H1 (cell line): ENCODE results near the gene C2CD3. TPM values are rescaled to one million over a fixed set of nuclear protein-coding genes. Genes with fewer than 3 reads are reported as not detected.

Experiments used
- CTCF ChIA-PET: fragments of 300-600 bp; sonication (Branson Sonifier 250); formaldehyde crosslinking; loops from one replicate; lab custom pipeline; 2021; ENCODE audit not compliant: partially characterized antibody; lab: Charles Lee
- POLR2A ChIA-PET: fragments of 300-600 bp; sonication (Branson Sonifier 250); formaldehyde crosslinking; loops from one replicate; lab custom pipeline; 2021; ENCODE audit warnings: inconsistent platforms; ENCODE audit not compliant: partially characterized antibody; lab: Charles Lee
- DNase-seq, 2 experiments: peaks; one replicate each; pipeline versions ENCODE4 v3.0.0 to v3.0.0-alpha.2; 2010 to 2022; ENCODE audit warnings: low spot score in 2 of 2, low read depth in 1 of 2, mixed read lengths in 1 of 2
- FAIRE-seq: peaks from 2 replicates; lab custom pipeline; 2011; peaks lifted over from hg19 to GRCh38; lab: Jason Lieb, UNC
- H2AFZ ChIP-seq: 2 replicates; pipeline ENCODE4 v1.8.1; 2012; ENCODE audit warnings: low read length, inconsistent platforms
- H2AK5ac ChIP-seq: 2 replicates; pipeline ENCODE4 v1.6.1; 2013; ENCODE audit warnings: low read depth, low read length
- H2BK120ac ChIP-seq: replicated peaks from 2 replicates; pipeline ENCODE3; 2013; ENCODE audit warnings: low read depth, low read length, inconsistent platforms
- H2BK12ac ChIP-seq: 2 replicates; pipeline ENCODE4 v1.6.1; 2013; ENCODE audit warnings: low read depth, low read length
- H2BK15ac ChIP-seq: 2 replicates; pipeline ENCODE4 v1.6.1; 2013; ENCODE audit warnings: low read length
- H2BK20ac ChIP-seq: 2 replicates; pipeline ENCODE4 v1.6.1; 2013; ENCODE audit warnings: low read length
- H2BK5ac ChIP-seq: 2 replicates; pipeline ENCODE4 v1.6.1; 2013; ENCODE audit warnings: low read depth, low read length
- H3K14ac ChIP-seq: 2 replicates; pipeline ENCODE4 v1.6.1; 2013; ENCODE audit warnings: inconsistent platforms; ENCODE audit not compliant: insufficient read length
- H3K18ac ChIP-seq: 2 replicates; pipeline ENCODE4 v1.6.1; 2013; ENCODE audit warnings: low read length; ENCODE audit errors: extremely low read depth
- H3K23ac ChIP-seq: 2 replicates; pipeline ENCODE4 v1.6.1; 2013; ENCODE audit warnings: inconsistent platforms; ENCODE audit not compliant: insufficient read length
- H3K23me2 ChIP-seq: 2 replicates; pipeline ENCODE4 v1.6.1; 2013; ENCODE audit warnings: low read depth, low read length
- H3K27ac ChIP-seq: 2 replicates; pipeline ENCODE4 v1.6.1; 2011; ENCODE audit warnings: low read depth, low read length, inconsistent platforms
- H3K27me3 ChIP-seq, 4 experiments: replicated peaks in 1 of 4; 1 replicate in 1 of 4; 2 replicates in 3 of 4; pipeline versions ENCODE4 v1.6.1 to v1.8.1; 2011 to 2013; ENCODE audit warnings: low read length in 3 of 4, mild to moderate bottlenecking in 3 of 4, inconsistent platforms in 2 of 4, mixed read lengths in 2 of 4, moderate library complexity in 1 of 4; ENCODE audit not compliant: control insufficient read depth in 3 of 4, insufficient read depth in 3 of 4; ENCODE audit errors: extremely low read depth in 1 of 4
- H3K36me3 ChIP-seq, 4 experiments: 2 replicates each; pipeline versions ENCODE4 v1.6.1 to v1.8.1; 2011 to 2013; ENCODE audit warnings: mild to moderate bottlenecking in 4 of 4, low read length in 3 of 4, moderate library complexity in 2 of 4, control low read depth in 1 of 4, inconsistent platforms in 1 of 4; ENCODE audit not compliant: insufficient read depth in 4 of 4, control insufficient read depth in 2 of 4
- H3K4ac ChIP-seq: replicated peaks from 2 replicates; pipeline ENCODE3; 2013; ENCODE audit warnings: low read length, low read depth, mixed read lengths, inconsistent platforms; ENCODE audit not compliant: insufficient read length
- H3K4me1 ChIP-seq, 4 experiments: replicated peaks in 1 of 4; 1 replicate in 1 of 4; 2 replicates in 3 of 4; pipeline versions ENCODE4 v1.6.1 to v1.8.1; 2011 to 2013; ENCODE audit warnings: low read length in 3 of 4, inconsistent platforms in 2 of 4, mixed read lengths in 1 of 4; ENCODE audit not compliant: insufficient read depth in 4 of 4, control insufficient read depth in 3 of 4
- H3K4me2 ChIP-seq, 2 experiments: 2 replicates each; pipeline versions ENCODE4 v1.6.1 to v1.8.1; 2011 to 2013; ENCODE audit warnings: low read depth in 2 of 2, low read length in 2 of 2, control low read depth in 1 of 2, inconsistent platforms in 1 of 2, mild to moderate bottlenecking in 1 of 2; ENCODE audit not compliant: insufficient read depth in 1 of 2
- H3K4me3 ChIP-seq, 4 experiments: fragments of 200-600, 300-600 bp in 1 of 4; sonication (generic), shearing (Covaris generic), sonication (Bioruptor Twin) in 1 of 4; 2 replicates each; pipeline versions ENCODE4 v1.5.1 to v1.8.1; 2011 to 2016; ENCODE audit warnings: low read length in 4 of 4, low read depth in 3 of 4, control low read depth in 2 of 4, inconsistent platforms in 2 of 4, mild to moderate bottlenecking in 2 of 4, mixed read lengths in 1 of 4, moderate library complexity in 1 of 4; ENCODE audit not compliant: insufficient read depth in 2 of 4; ENCODE audit errors: extremely low read depth in 1 of 4
- H3K56ac ChIP-seq: replicated peaks from 2 replicates; pipeline ENCODE3; 2013; ENCODE audit warnings: low read depth, mild to moderate bottlenecking, mixed read lengths, low read length, inconsistent platforms; ENCODE audit not compliant: insufficient read length
- H3K79me1 ChIP-seq: 2 replicates; pipeline ENCODE4 v1.6.1; 2013; ENCODE audit warnings: low read depth, low read length, control low read depth
- H3K79me2 ChIP-seq, 2 experiments: 2 replicates each; pipeline versions ENCODE4 v1.6.1 to v1.8.1; 2012 to 2013; ENCODE audit warnings: low read length in 2 of 2, mild to moderate bottlenecking in 2 of 2, inconsistent platforms in 1 of 2; ENCODE audit not compliant: insufficient read depth in 2 of 2, control insufficient read depth in 1 of 2
- H3K9ac ChIP-seq, 4 experiments: replicated peaks in 1 of 4; 1 replicate in 1 of 4; 2 replicates in 3 of 4; pipeline versions ENCODE4 v1.6.1 to v1.8.1; 2011 to 2013; ENCODE audit warnings: low read depth in 3 of 4, low read length in 3 of 4, control low read depth in 2 of 4, mild to moderate bottlenecking in 2 of 4, moderate library complexity in 2 of 4, inconsistent platforms in 1 of 4; ENCODE audit errors: extremely low read depth in 1 of 4
- H3K9me3 ChIP-seq, 2 experiments: 2 replicates each; pipeline versions ENCODE4 v1.6.1 to v1.8.1; 2012 to 2013; ENCODE audit warnings: mild to moderate bottlenecking in 2 of 2, moderate library complexity in 2 of 2, control low read depth in 1 of 2, inconsistent platforms in 1 of 2, low read depth in 1 of 2, low read length in 1 of 2, mixed read lengths in 1 of 2; ENCODE audit not compliant: insufficient read depth in 2 of 2
- H4K20me1 ChIP-seq, 2 experiments: replicated peaks in 1 of 2; 2 replicates each; pipeline versions ENCODE3 to v1.8.1; 2011 to 2013; ENCODE audit warnings: inconsistent platforms in 2 of 2, low read length in 2 of 2, mild to moderate bottlenecking in 1 of 2; ENCODE audit not compliant: insufficient read depth in 2 of 2, control insufficient read depth in 1 of 2
- H4K5ac ChIP-seq: 2 replicates; pipeline ENCODE4 v1.6.1; 2013; ENCODE audit warnings: low read length, low read depth, mixed read lengths, inconsistent platforms; ENCODE audit not compliant: insufficient read length
- H4K8ac ChIP-seq: 2 replicates; pipeline ENCODE4 v1.8.0; 2013; ENCODE audit warnings: mild to moderate bottlenecking, moderate library complexity, low read length, inconsistent platforms; ENCODE audit not compliant: insufficient read depth; ENCODE audit errors: extremely low read depth
- H4K91ac ChIP-seq: replicated peaks from 2 replicates; pipeline ENCODE3; 2013; ENCODE audit warnings: low read length, mixed read lengths, inconsistent platforms; ENCODE audit not compliant: insufficient read length
- BCL11A ChIP-seq, 2 experiments: IDR thresholded peaks; one replicate each; pipeline ENCODE4 v1.6.1; 2011; ENCODE audit warnings: low read depth in 2 of 2, low read length in 2 of 2, mild to moderate bottlenecking in 2 of 2
- CTCF ChIP-seq, 3 experiments: IDR thresholded peaks; 1 replicate in 2 of 3; 2 replicates in 1 of 3; pipeline versions ENCODE4 v1.5.1 to v1.6.1; 2011; ENCODE audit warnings: low read length in 3 of 3, mild to moderate bottlenecking in 3 of 3, inconsistent platforms in 2 of 3, low read depth in 1 of 3, moderate library complexity in 1 of 3; ENCODE audit not compliant: insufficient read depth in 1 of 3; ENCODE audit errors: control extremely low read depth in 1 of 3
- EGR1 ChIP-seq: IDR thresholded peaks from 2 replicates; pipeline ENCODE4 v1.6.1; 2011; ENCODE audit warnings: low read depth, low read length, borderline replicate concordance
- GABPA ChIP-seq: IDR thresholded peaks from 2 replicates; pipeline ENCODE4 v1.6.1; 2011; ENCODE audit warnings: mild to moderate bottlenecking, low read length, moderate library complexity, borderline replicate concordance; ENCODE audit not compliant: insufficient read depth
- MAFK ChIP-seq: IDR thresholded peaks from 2 replicates; pipeline ENCODE4 v1.6.1; 2012; ENCODE audit warnings: low read depth, mild to moderate bottlenecking, improper control_type of control experiment, low read length
- SAP30 ChIP-seq: fragments of 300-600 bp; sonication (generic); IDR thresholded peaks from 2 replicates; pipeline ENCODE4 v1.7.1; 2012; ENCODE audit warnings: low read length, moderate library complexity, mild to moderate bottlenecking, inconsistent platforms; ENCODE audit not compliant: insufficient read depth, insufficient replicate concordance
- SIX5 ChIP-seq: IDR thresholded peaks from 2 replicates; pipeline ENCODE4 v1.6.1; 2011; ENCODE audit warnings: mild to moderate bottlenecking, low read depth, low read length
- SP4 ChIP-seq: IDR thresholded peaks from 2 replicates; pipeline ENCODE4 v1.6.1; 2012; ENCODE audit warnings: low read length, inconsistent platforms
- TBP ChIP-seq: IDR thresholded peaks from 2 replicates; pipeline ENCODE4 v1.6.1; 2011; ENCODE audit warnings: low read depth, low read length, improper control_type of control experiment
- TCF12 ChIP-seq: IDR thresholded peaks from 2 replicates; pipeline ENCODE4 v1.6.1; 2011; ENCODE audit warnings: low read depth, mild to moderate bottlenecking, low read length
- WGBS, 2 experiments: shearing (Covaris generic) in 1 of 2; methylation state at CpG; one replicate each; pipeline versions ENCODE4 v1.1.6 to v1.1.7; 2013 to 2015; ENCODE audit warnings: low lambda C conversion rate in 2 of 2, mixed read lengths in 2 of 2, inconsistent platforms in 1 of 2, low coverage in 1 of 2, missing lambda C conversion rate in 1 of 2; ENCODE audit not compliant: insufficient replicate concordance in 2 of 2, insufficient coverage in 1 of 2, insufficient read length in 1 of 2; ENCODE audit errors: extremely low coverage in 1 of 2, missing lambda C conversion rate in 1 of 2; 5-methylcytosine and 5-hydroxymethylcytosine counted together
- polyA plus RNA-seq, 7 experiments: library from polyadenylated mRNA; depleted of rRNA in 3 of 7; stranded (reverse) in 5 of 7; unstranded in 2 of 7; fragments of >200 nt in 5 of 7; fragments of 200-250 nt in 2 of 7; gene quantifications; 1 replicate in 5 of 7; 2 replicates in 1 of 7; 4 replicates in 1 of 7; pipeline versions ENCODE4 v1.2.1 to v1.2.3, GENCODE V29; 2011 to 2013; ENCODE audit warnings: missing spikeins in 2 of 7, mixed read lengths in 2 of 7
- total RNA-seq: library from RNA; stranded (reverse); fragmentation: NEBNext Ultra II Directional; extraction: Animal tissue kit (Norgen Biotek cat#: 25700); gene quantifications from 2 replicates; pipeline ENCODE4 v1.2.1, GENCODE V29; 2021

C2CD3 gene
- total and polyA plus RNA-seq, 2 of the 8 experiments (the other 6 are each of a cell fraction or from before 2014, with no cell fraction given), result 11.0 to 29.1 TPM

GRCh38 chr11:74057249-74058151, 113.3 kb downstream of the C2CD3 start:
- 93% methylated on average over 8 of the region's 8 CpGs; no CpG with 5 or more reads in 1 of the 2 experiments for WGBS, 2 experiments
- POLR2A ChIA-PET, result no interaction called here
- no peak overlapping the region for H3K9ac ChIP-seq
- TF ChIP-seq CTCF (IDR thresholded peaks at IDR 0.05; ENCODE audit: control extremely low read depth in 1 of 3, insufficient read depth in 1 of 3, low read depth in 1 of 3, low read length in 3 of 3) (no peak), TCF12 (no peak), SIX5 (no peak), TBP (no peak), GABPA (no peak), SAP30 (no peak), EGR1 (no peak), BCL11A (IDR thresholded peaks at IDR 0.05; ENCODE audit: low read depth in 2 of 2, low read length in 2 of 2) (no peak), MAFK (no peak), SP4 (no peak)

More at GRCh38 chr11:74057249-74058151, 113.3 kb downstream of the C2CD3 start:
- no peak overlapping the region for H3K56ac ChIP-seq
- no peaks in the 10 kb centered on the region for H3K4me1 ChIP-seq
- no peaks in the 10 kb centered on the region for H3K27me3 ChIP-seq
- H2AFZ ChIP-seq, result no peak overlapping the region
- no peak overlapping the region for H3K4ac ChIP-seq
- H2BK20ac ChIP-seq, result no peak overlapping the region
- no peak overlapping the region for H3K4me3 ChIP-seq
- H3K27ac ChIP-seq, result no peak overlapping the region
- no peak overlapping the region for H3K18ac ChIP-seq
- no peak overlapping the region for H2BK15ac ChIP-seq
- CTCF ChIA-PET, result interaction anchor here (0.6 to 1.0 kb wide), 2 partner anchors 37 to 783 kb away, joined by 3 read pairs; no protein-coding TSS in a partner anchor
- H4K8ac ChIP-seq, result no peak overlapping the region
- no peak overlapping the region for H2AK5ac ChIP-seq
- FAIRE-seq (no peak), DNase-seq (no peak)
- H3K23me2 ChIP-seq, result no peaks in the 10 kb centered on the region
- H2BK120ac ChIP-seq, result no peak overlapping the region
- peaks cover 0 to 3% (median 0%) of the 10 kb centered on the region in 4 experiments; a peak in 1 of 8 replicates for H3K36me3 ChIP-seq
- H4K20me1 ChIP-seq, result no peaks in the 10 kb centered on the region
- no peak overlapping the region for H4K5ac ChIP-seq
- H3K14ac ChIP-seq, result no peak overlapping the region
- H3K79me2 ChIP-seq, result no peaks in the 10 kb centered on the region
- H2BK5ac ChIP-seq, result no peak overlapping the region
- H4K91ac ChIP-seq, result no peak overlapping the region
- H2BK12ac ChIP-seq, result no peak overlapping the region
- no peak overlapping the region for H3K23ac ChIP-seq
- H3K4me2 ChIP-seq, result no peak overlapping the region
- no peaks in the 10 kb centered on the region for H3K79me1 ChIP-seq
- H3K9me3 ChIP-seq, result no peaks in the 10 kb centered on the region
